HG02852 (cell line): Measurements from ENCODE around the gene KRTAP17-1.
"Not testable (repeated sequence)": the region's sequence is repeated elsewhere in the genome, so short reads cannot be mapped to it uniquely, and the experiment has no call there.

Experiments used
- ATAC-seq: cut with Tn5 transposase; IDR thresholded peaks from one replicate; pipeline ENCODE4 v1.9.1; 2021; ENCODE audit warnings: mild to moderate bottlenecking, moderate library complexity; ENCODE audit not compliant: unreplicated experiment

Gene KRTAP17-1, protein sequence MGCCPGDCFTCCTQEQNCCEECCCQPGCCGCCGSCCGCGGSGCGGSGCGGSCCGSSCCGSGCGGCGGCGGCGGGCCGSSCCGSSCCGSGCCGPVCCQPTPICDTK

DNA sequence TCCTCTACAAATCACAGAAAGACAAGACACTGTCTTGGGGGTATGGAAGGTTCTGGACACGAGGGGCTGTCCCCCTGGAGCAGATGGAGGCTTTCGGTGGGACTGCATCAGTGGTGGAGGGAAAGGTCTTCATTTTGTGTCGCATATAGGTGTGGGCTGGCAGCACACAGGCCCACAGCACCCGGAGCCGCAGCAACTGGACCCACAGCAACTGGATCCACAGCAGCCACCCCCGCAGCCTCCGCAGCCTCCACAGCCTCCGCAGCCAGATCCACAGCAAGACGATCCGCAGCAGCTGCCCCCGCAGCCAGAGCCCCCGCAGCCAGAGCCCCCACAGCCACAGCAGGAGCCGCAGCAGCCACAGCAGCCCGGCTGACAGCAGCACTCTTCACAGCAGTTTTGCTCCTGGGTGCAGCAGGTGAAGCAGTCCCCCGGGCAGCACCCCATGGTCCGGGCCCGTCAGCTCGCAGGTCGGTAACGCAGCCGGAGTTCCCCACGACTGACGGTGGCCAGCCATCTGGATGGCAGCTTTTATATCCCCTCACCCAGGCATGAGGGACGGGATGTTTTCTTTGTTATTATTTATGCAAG, at the start of gene KRTAP17-1:
KRTAP17-1 (minus strand) TSS at position 507 of the 591 bp plus-strand sequence; CDS start at position 447, 60 bp downstream.
- no peak for ATAC-seq

- ATAC-seq = no peak
These were observed 48.4 kb upstream of the KRTAP17-1 start for GRCh38 chr17:41363881-41364280.

- ATAC-seq = no peak
These were observed 44.9 kb upstream of the KRTAP17-1 start for GRCh38 chr17:41360296-41360995.

DNA sequence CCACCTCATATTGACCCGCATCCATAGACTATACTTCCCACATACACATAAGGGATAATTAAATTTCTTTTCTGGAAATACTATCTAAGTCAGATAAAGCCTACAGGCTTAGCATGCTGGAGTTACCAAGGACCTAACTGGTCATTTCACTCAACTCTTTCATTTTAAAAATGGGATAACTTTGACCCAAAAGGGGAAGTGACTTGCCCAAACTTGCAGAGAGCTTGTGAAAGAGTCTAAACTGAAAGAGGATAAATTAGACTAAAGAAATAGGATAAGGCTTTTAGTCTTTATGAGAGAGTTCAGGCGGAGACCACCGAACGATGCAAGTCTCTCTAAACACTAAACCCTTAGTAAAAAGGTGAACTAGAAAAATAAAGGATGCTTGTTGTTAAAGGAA, 39.0 kb upstream of the KRTAP17-1 start:
- no peak for ATAC-seq

DNA sequence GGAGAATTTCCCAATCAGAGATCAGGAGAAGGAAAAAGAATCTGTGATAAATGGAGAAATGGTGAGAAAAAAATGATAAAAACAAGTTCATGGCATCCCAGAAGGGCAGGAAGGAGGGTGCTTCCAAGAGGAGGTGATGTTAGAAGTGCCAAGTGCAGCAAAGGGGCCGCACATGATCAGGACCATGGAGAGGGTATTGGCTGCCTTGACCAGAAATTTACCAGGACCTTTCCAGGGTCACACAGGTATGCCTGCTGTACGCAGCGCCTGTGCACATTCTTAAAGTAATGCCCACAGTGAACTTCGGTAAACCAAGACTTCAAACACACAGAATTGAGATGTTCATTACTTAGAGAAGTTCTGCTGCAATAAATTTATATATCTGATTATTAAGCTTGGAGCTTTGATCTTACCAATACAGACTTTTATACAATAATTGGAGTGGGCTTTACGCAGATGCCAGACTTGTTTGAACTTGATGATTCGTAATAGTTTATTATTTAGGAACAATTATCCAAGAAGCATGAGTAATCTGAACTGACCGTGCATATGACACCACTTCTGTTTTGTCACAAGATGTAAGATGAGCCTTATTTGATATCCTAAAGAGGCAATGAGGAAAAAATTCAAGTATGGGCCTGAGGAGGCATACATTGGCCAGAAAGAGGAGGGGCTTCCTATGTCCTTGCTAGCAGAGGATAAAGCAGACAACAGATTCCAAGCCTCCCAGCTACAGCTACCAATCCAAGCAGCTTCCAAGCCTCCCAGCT, 37.3 kb upstream of the KRTAP17-1 start:
- no peak for ATAC-seq

DNA sequence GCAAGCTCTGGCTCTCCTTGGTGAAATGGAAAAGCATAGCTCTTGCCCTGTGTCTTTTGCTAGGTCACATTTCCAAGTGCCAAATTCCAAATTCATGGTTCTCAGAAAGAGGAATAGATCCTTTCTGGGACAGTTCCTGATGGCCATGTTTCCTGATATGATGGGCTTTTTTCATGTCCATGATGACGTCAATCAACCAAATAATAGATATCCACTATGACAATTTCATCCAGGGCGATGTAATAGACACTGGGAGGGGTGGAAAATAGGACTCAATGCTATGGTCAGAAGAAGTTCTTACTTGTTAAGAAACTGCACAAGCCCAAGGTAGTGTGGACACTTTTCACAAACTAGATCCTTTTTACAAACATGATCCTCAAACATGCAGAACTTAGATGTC, 35.7 kb upstream of the KRTAP17-1 start:
- no peak for ATAC-seq

DNA sequence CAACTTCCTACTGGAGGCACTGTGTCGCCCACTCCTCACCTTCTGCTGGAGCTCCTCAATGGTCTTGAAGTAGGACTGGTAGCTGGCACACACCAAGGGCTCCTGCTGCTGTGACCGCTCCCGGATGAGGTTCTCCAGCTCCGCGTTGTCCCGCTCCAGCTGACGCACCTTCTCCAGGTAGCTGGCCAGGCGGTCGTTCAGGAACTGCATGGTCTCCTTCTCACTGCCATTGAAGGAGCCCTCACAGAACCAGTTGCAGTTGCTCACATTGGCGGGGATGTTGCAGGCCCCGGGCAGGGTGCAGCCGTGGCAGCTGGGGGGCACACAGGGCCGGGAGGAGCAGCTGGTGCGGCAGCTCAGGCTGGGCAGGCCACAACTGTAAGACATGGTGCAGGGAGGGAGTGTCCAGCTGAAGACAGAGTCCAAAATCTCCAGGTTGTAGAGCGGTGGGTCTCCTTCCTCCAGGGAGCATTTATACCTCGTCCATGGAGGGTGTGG, 34.9 kb upstream of the KRTAP17-1 start, which contains the start of gene KRT33A:
KRT33A (minus strand) TSS at position 448 of the 498 bp plus-strand sequence; CDS start at position 387, 61 bp downstream.
- not testable (repeated sequence) for ATAC-seq

DNA sequence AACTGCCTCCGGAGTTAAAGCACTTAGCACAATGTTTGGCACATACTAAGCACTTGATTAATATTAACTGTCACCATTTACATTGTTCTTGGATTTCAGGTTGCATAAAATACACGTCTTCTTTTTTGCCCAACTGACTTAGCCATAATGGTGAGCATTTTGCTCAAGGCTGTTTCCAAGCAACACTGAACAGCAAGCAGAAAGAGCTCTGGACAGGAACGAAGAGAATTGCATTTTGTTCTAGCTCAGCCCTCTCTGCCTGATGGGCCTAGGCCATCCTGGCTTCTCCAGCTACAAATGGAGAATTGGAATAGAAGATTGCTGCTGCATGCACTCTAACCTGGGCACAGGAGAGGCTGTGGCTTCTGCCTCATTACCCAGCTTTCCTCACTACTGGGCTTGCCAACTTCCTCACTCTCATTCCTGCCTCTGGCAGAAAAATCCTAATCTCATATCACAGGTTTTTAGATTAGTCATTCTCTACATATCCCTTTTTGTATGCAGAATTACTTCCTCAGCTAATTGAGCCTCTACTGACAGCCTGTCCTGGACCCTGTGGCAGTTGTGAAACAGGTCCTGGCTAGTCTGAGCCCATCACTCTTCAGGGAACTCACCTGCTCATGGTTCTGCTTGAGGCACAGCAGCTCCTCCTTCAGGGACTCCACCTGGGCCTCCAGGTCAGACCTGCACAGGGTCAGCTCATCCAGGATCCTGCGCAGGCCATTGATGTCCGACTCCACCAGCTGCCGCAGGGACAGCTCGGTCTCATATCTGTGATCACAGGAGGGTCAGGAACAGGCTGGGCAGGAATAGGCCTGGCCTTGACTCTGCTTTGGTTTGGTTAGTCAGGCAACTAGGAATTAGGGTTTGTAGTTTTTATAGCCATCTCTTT, 32.6 kb upstream of the KRTAP17-1 start:
- ATAC-seq = no peak

DNA sequence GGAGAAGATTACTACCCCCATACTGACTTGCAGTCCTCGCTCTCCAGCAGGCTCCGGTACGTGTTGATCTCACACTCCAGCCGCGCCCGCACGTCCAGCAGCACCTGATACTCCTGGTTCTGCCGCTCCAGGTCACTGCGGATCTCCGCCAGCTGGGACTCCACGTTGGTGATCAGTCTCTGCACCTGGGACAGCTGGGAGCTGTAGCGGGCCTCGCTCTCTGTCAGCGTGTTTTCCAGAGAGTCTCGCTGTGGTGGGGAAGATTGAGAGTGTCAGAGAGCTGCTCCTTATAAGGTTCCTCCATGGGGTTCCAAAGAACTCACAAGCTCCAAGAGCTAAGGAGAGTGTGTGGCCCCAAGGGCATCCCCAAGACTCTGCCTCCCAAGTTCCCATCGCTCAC, 30.9 kb upstream of the KRTAP17-1 start:
- ATAC-seq = not testable (repeated sequence)

GRCh38 chr17:41345992-41346391, 30.5 kb upstream of the KRTAP17-1 start:
- no peak for ATAC-seq

DNA sequence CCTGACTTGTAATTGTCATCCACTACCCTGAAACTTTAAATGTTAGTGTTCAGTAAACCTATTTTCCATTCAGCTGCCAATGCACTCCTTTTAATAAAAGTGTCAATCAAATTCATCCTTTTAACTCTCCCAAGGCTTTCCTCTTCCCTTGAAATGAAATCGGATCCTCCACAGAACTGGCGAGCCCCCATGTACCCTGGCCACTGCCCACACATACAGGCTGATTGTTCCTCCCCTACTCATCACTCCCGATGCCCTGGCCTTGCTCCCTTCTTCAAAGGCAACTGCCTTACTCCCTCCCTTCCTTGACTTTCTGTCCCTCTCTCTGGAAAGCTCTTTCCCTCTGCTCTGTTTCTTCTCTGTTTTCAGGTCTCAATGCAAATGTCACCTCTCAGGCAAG, 27.5 kb upstream of the KRTAP17-1 start:
- ATAC-seq = no peak

GRCh38 chr17:41340934-41341861, 25.7 kb upstream of the KRTAP17-1 start:
- ATAC-seq = no peak

GRCh38 chr17:41340494-41340893, 25.0 kb upstream of the KRTAP17-1 start:
- ATAC-seq = no peak

GRCh38 chr17:41339571-41340172, 24.2 kb upstream of the KRTAP17-1 start:
- no peak for ATAC-seq

DNA sequence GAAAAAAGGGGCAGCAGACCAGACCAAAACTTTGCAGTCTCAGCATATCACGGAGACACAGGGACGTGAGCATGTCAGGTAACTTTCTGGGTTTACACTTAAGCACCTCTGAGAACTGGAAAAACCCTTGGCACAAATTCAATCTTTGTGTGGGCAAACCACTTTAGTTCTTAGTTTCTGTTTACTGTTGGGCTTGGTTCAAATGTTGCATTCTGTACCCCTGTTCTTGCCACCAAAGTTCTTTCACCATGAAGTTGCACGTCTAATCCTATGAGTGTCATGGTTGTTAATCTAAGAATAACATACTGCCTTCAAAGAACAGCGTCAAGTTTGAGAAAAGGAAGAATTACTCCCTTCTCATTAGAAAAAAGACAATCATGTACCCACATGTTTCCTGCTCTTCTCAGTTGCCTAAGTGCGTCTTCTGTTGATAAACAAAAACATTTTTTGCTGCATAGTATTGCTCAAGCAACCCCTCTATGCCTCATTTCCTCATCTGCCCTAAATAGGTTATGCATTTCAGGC, 23.5 kb upstream of the KRTAP17-1 start:
- ATAC-seq = no peak

DNA sequence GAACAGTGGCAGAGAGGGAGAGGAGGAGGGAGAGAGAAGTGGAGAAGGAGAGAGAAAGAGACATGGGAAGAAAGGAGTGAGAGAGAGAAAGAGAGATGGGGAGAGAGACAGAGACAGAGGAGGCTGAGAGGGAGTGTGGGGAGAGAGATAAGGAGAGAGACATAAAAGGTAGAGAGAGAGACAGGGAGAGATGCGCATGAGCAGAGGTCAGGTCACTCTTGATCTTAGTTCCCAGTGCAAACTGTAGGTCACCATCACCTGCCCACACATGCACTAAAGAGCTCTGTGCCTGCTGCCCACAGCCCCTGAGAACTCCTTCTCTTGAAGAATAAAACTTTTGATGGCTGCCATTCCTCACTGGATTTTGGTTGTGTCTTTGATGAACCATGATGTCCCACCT, 20.2 kb upstream of the KRTAP17-1 start:
- no peak for ATAC-seq

DNA sequence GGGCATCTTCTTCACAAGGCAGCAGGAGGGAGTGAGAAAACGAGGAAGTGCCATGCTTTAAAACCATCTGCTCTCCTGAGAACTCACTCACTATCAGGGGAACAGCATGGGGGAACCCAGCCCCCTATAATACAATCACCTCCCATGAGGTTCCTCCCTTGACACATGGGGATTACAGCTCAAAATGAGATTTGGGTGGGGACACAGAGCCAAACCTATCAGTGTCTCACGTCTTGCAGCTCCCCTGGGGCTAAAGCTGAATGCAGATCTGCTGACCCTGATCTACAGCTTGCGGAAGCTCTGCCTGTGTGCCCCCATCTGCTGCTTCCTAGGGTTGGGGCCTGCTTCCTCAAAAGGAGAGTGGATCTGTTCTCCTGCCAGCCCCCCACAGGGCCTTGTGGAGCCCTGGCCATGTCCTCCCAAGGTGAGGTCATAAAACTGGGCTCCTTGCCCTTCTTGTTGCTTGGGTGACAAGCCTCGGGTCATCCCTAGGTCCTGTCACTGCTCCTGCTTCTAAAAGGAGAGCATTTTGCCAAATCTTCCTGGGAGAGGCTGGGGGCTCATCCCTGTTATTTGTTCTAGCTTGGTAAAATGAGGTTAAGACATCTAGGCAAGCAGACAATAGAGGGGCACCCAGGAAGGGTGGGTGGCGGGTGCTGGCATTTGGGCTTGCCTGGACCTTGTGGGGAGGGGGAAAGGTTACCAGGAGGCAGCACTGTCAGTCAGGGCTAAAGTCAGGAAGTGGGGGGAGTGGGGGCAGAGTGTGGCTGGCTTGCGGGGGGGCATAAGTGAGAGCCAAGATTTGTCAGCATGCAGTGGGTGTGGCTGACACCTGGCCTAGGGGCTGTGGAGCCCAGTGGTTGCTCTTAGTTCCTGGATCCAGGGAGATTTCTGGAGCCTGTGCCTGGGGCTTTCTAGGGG, 19.1 kb upstream of the KRTAP17-1 start:
- no peak for ATAC-seq

DNA sequence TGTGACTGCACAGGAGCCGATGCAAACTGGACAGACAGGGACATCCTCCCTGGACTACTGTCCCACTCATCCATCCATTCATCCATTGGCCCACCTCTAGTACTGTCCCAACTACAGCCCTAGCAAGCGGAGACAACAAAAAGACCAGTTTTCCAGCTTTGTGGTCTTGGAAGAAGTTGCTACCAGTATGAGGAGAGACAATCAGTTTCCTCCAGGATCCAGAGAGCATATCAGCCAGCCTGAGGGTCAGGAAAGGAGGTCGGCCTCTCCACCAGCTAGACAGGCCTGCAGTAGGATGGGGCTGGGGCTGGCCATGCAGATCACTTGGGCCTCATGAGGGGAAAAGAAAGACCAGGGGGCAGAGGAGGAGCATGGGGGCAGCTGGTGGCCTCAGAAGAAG, 18.3 kb upstream of the KRTAP17-1 start:
- no peak for ATAC-seq
